K562 (cell line): ENCODE data around the gene SCAMP3. TPM values are rescaled to one million over a fixed set of nuclear protein-coding genes. Genes with fewer than 3 reads are reported as not detected.

Experiments used
- ARHGAP35 ChIP-seq: fragments of 450-650 bp; IDR thresholded peaks from 2 replicates; pipeline ENCODE4 v1.6.1; 2018; ENCODE audit not compliant: partially characterized antibody
- ATF6 ChIP-seq: sonication (generic); formaldehyde crosslinking; IDR thresholded peaks from 2 replicates; pipeline ENCODE4 v1.4.0; 2020; ENCODE audit warnings: mild to moderate bottlenecking, missing genetic modification reagents
- CAMTA2 ChIP-seq: fragments of 250-450 bp; sonication (Bioruptor Pico); conservative IDR thresholded peaks from 2 replicates; pipeline ENCODE4 v1.5.1; 2022
- ELF1 ChIP-seq: fragments of 200-800 bp; sonication (Bioruptor generic); IDR thresholded peaks from 2 replicates; pipeline ENCODE4 v1.6.1; 2016; ENCODE audit warnings: missing genetic modification characterization, missing compliant biosample characterization
- FIP1L1 ChIP-seq: fragments of 200-400 bp; formaldehyde crosslinking; IDR thresholded peaks from 2 replicates; pipeline ENCODE4 v1.6.1; 2018; ENCODE audit warnings: mild to moderate bottlenecking, low read depth, low read length; ENCODE audit not compliant: poor library complexity, severe bottlenecking
- REST ChIP-seq, 2 experiments: fragments of 450-650 bp; formaldehyde crosslinking in 1 of 2; IDR thresholded peaks; 2 replicates each; pipeline versions ENCODE4 v1.4.0 to v1.6.1; 2014 to 2020; ENCODE audit warnings: mild to moderate bottlenecking in 2 of 2, borderline replicate concordance in 1 of 2, low read depth in 1 of 2
- SMC3 ChIP-seq: conservative IDR thresholded peaks from 2 replicates; pipeline ENCODE4 v1.6.1; 2011; ENCODE audit warnings: low read depth, low read length, improper control_type of control experiment; ENCODE audit not compliant: insufficient read depth
- THRA ChIP-seq: fragments of 450-650 bp; IDR thresholded peaks from 2 replicates; pipeline ENCODE4 v1.6.1; 2017; ENCODE audit warnings: mild to moderate bottlenecking, moderate library complexity
- TRIM25 ChIP-seq: fragments of 450-650 bp; IDR thresholded peaks from 2 replicates; pipeline ENCODE4 v1.7.0; 2016; ENCODE audit warnings: borderline replicate concordance
- ZNF561 ChIP-seq: fragments of 450-650 bp; formaldehyde crosslinking; conservative IDR thresholded peaks from 2 replicates; pipeline ENCODE4 v1.4.0; 2020; ENCODE audit warnings: mild to moderate bottlenecking, moderate library complexity
- polyA plus RNA-seq, 8 experiments: library from polyadenylated mRNA; depleted of rRNA in 4 of 8; stranded (reverse) in 5 of 8; unstranded in 3 of 8; fragments of >200 nt; fragmentation: Nextera tagmentation in 2 of 8; fragmentation: Illumina TruSeq in 1 of 8; extraction: Ambion mirVana in 2 of 8; extraction: Trizol in 1 of 8; gene quantifications; 2 replicates each; pipeline versions ENCODE4 v1.2.1 to v1.2.3, GENCODE V29; 2011 to 2014; ENCODE audit warnings: inconsistent platforms in 1 of 8, missing spikeins in 1 of 8
- total RNA-seq, 7 experiments: library from RNA; depleted of rRNA in 6 of 7; stranded (reverse); fragments of >200 nt in 6 of 7; fragmentation: Illumina TruSeq in 2 of 7; extraction: Trizol in 2 of 7; gene quantifications; 2 replicates each; pipeline versions ENCODE4 v1.2.1 to v1.2.3, GENCODE V29; 2011 to 2021; ENCODE audit warnings: low replicate concordance in 1 of 7

The SCAMP3 gene
- total and polyA plus RNA-seq, 9 of the 15 experiments (the other 6 are each of a cell fraction or from before 2014, with no cell fraction given), result 14.2 to 131 (median 86.1) TPM

- peak; percentile 77; the same call in 1 of the 2 replicates for TF ChIP-seq REST (IDR thresholded peaks at IDR 0.05; ENCODE audit: borderline replicate concordance)
- no peak for TF ChIP-seq REST (CRISPR knock-in tag; IDR thresholded peaks at IDR 0.05; ENCODE audit: low read depth)
- no peak for TF ChIP-seq THRA
- peak; percentile 79 for TF ChIP-seq ARHGAP35
- TF ChIP-seq ZNF561 (CRISPR knock-in tag), result no peak
- peak; percentile 86; the same call in 1 of the 2 replicates for TF ChIP-seq TRIM25
- no peak for TF ChIP-seq ELF1 (tag)
- peak; percentile 25; the same call in 1 of the 2 replicates for TF ChIP-seq SMC3
- TF ChIP-seq FIP1L1, result no peak
- TF ChIP-seq CAMTA2 (CRISPR knock-in tag), result no peak
- TF ChIP-seq ATF6, result no peak
These were observed 35.8 kb downstream of the SCAMP3 start (continued) for GRCh38 chr1:155226188-155226909.
